MM.1S (cell line): Measurements from ENCODE around the gene FRS3.

Source experiments
- CTCF ChIP-seq: fragments of 300-600 bp; sonication (generic); IDR thresholded peaks from 2 replicates; pipeline ENCODE4 v1.5.1; 2016; ENCODE audit warnings: antibody characterized with exemption, low read length, mixed read lengths
- EZH2 ChIP-seq: fragments of 300-600 bp; sonication (generic); optimal IDR thresholded peaks from 2 replicates; pipeline ENCODE3; 2017; ENCODE audit warnings: low read depth, mild to moderate bottlenecking, antibody characterized with exemption, low read length, mixed read lengths
- EZH2phosphoT487 ChIP-seq: fragments of 300-600 bp; sonication (generic); IDR thresholded peaks from 2 replicates; pipeline ENCODE4 v1.6.1; 2018; ENCODE audit warnings: antibody characterized with exemption, low read length

DNA sequence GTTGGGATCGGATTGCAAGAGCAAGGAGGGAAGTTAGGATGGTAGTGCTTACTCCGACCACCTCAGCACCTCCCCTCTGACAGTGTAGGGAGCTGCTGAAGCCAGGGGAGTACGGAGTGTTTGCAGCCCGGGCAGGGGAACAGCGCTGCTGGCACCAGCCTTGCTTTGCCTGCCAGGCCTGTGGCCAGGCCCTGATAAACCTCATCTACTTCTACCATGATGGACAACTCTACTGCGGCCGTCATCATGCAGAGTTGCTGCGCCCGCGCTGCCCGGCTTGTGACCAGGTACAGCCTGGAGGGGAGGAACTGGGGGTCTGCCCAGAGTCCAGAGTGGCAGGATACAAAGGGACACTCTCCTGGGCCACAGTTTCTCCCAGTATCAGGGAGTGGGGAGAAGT, 5.6 kb upstream of the FRS3 start:
- TF ChIP-seq CTCF (no peak), EZH2 (no peak), EZH2phosphoT487 (no peak)
